Hair follicular keratinocyte (primary cell): Measurements from ENCODE around the gene GYPC. TPM values are rescaled to one million over a fixed set of nuclear protein-coding genes. Genes with fewer than 3 reads are reported as not detected.

Source experiments
- total RNA-seq: library from RNA; depleted of rRNA; stranded (reverse); fragments of >200 nt; gene quantifications from 2 replicates; pipeline ENCODE4 v1.2.3, GENCODE V29; 2015

Gene GYPC, protein sequence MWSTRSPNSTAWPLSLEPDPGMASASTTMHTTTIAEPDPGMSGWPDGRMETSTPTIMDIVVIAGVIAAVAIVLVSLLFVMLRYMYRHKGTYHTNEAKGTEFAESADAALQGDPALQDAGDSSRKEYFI
- total RNA-seq: 0.62 and 6.5 TPM in 2 replicates

DNA sequence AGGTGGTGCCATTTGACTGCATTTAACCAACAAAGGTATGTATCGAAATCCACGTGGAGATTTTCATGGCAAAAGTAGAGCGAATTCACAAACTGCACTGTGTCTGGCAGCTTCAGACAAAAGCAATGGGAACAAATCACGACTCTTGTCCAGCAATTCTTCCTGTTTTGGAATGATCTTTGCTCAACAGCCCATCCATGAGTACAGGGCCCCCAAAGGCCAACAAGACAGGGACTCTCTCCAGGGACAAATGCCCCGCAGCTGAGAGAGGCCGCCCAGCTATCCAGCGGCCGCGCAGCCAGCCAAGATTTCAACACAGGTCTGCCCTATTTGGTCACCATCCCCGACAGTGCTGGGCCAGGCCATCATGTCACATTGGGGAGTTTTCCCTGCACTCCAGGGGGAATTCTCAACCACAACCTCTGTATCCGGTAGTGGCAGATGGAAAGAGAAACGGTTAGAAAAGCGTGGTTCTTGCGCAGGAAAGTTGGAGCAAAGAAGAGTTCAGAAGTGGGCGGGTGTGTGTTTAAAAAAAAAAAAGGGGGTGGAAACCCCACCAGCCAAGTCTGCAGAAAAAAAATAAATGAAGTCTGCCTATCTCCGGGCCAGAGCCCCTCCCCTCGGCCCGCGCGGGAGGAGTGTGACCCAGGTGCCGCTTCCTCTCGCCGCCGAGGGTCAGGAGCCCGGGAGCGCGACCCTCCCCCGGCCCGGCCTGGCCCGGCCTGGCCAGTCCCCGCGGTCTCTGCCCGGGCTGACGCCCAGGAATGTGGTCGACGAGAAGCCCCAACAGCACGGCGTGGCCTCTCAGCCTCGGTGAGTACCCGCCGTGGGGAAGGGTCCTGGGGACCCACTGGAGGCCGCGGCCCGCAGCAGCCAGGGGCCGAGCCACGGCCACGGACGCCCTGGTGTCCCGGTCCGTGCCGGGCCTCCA lies at the start of gene GYPC:
Gene GYPC, plus strand, starts transcription at position 659 of the 931 bp plus-strand sequence. Its CDS starts 106 bp downstream, at position 765.

Other genes starting within 250 kb of the GYPC start
- not detected in 2 replicates for gene TEX51, start 242.7 kb downstream of the GYPC start, total RNA-seq